Stimulated activated naive CD4-positive, alpha-beta T cell treated with Interleukin-2 at 50 U/mL for 16 hours (primary cell): Measurements from ENCODE around the gene RASL12.

Source experiments
- DNase-seq: peaks from one replicate; lab custom pipeline; 2025; lab: John Stamatoyannopoulos, UW

The RASL12 gene

GRCh38 chr15:65092911-65093792 lies 25.4 kb upstream of the RASL12 start:
- no peak for DNase-seq

GRCh38 chr15:65091946-65092770 lies 24.4 kb upstream of the RASL12 start:
- DNase-seq: no peak

GRCh38 chr15:65089206-65089824 lies 21.5 kb upstream of the RASL12 start:
- no peak for DNase-seq

GRCh38 chr15:65088643-65089021 lies 20.8 kb upstream of the RASL12 start:
- no peak for DNase-seq

GRCh38 chr15:65087873-65088642 lies 20.3 kb upstream of the RASL12 start:
- DNase-seq: no peak

- no peak for DNase-seq
Observed at GRCh38 chr15:65087411-65087810, 19.6 kb upstream of the RASL12 start.

- no peak for DNase-seq
Observed at GRCh38 chr15:65086680-65087111, 18.9 kb upstream of the RASL12 start.

- DNase-seq: no peak
Observed at GRCh38 chr15:65085990-65086679, 18.3 kb upstream of the RASL12 start.

- DNase-seq: no peak
Observed at GRCh38 chr15:65085207-65085753, 17.5 kb upstream of the RASL12 start.

GRCh38 chr15:65084500-65085206 lies 16.9 kb upstream of the RASL12 start:
- DNase-seq: no peak

GRCh38 chr15:65083262-65083701 lies 15.5 kb upstream of the RASL12 start:
- DNase-seq: no peak

GRCh38 chr15:65082303-65082953 lies 14.6 kb upstream of the RASL12 start:
- DNase-seq: peak; percentile 4

GRCh38 chr15:65081758-65082157 lies 14.0 kb upstream of the RASL12 start:
- peak; percentile 3 for DNase-seq

GRCh38 chr15:65081270-65081669 lies 13.5 kb upstream of the RASL12 start:
- no peak for DNase-seq

GRCh38 chr15:65079580-65079979 lies 11.8 kb upstream of the RASL12 start:
- no peak for DNase-seq

- peak; percentile 13 for DNase-seq
Observed at GRCh38 chr15:65077981-65078352, 10.2 kb upstream of the RASL12 start.

GRCh38 chr15:65077291-65077980 lies 9.6 kb upstream of the RASL12 start:
- DNase-seq: no peak

- DNase-seq: no peak
Observed at GRCh38 chr15:65076486-65077290, 8.9 kb upstream of the RASL12 start, which contains the start of gene KBTBD13. Gene KBTBD13 (plus strand): TSS chr15:65076746. CDS start chr15:65076816, 70 bp downstream.
